Activated CD4-positive, CD25-positive, alpha-beta regulatory T cell treated with anti-CD3 and anti-CD28 coated beads, Interleukin-2, amount 50 U/mL, for 16 hours (primary cell): Measurements from ENCODE around the gene SLC27A1.
"Not testable (repeated sequence)": the region's sequence is repeated elsewhere in the genome, so short reads cannot be mapped to it uniquely, and the experiment has no call there.

Source experiments
- DNase-seq: peaks from one replicate; pipeline ENCODE4 v3.0.0-alpha.2; 2020; ENCODE audit warnings: low read depth, low spot score

SLC27A1 gene

DNA sequence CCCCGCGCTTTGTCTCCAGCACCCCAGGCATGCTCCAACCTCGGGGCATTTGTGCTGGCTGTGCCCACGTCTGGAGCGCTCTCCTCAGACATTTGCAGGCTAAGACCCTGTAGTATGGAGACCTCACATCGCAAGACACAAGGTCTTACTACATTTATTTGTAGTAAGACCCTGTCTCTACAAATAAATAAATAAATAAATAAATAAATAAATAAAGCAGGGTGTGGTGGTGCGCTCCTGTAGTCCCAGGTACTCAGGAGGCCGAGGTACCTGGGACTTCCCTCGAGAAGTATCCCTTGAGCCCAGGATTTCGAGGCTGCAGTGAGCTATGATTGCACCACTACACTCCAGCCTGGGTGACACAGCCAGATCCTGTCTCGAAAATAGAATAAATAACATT lies 14.2 kb upstream of the SLC27A1 start:
- no peak for DNase-seq

DNA sequence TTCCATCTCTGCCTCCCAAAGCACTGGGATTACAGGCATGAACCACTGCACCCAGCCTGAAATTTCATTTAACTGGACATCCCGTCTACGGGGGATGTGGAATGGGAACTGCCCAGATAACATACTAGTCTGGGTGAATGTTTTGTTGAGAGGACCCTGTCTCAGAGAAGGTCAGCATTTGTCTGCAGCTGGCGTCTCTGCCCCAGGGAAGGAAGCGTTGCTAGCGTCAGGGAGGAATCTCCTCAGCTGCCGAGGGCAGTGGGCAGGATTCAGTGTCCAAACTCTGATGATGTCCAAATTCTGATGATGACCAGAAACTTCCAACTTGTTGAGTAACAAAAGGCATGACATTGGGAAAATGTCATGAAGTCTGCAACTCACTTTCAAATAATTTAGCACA lies 12.7 kb upstream of the SLC27A1 start:
- DNase-seq: no peak

DNA sequence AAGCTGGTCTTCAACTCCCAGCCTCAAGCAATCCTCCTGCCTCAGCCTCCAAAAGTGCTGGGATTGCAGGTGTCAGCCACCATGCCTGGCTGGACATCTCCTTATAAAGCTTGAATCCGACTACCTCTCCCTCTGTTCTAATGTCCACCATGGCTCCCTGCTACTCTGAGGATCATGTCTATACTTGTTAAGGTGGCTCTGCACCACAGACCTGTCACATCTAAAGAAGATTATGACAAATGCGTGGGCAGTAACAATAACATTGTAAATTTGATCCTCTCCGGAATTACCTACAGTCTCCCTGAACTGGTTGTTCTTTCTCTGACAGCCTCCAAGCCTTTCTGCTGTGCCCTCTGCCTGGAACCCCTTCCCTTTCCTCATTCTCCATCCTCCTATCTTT lies 11.4 kb upstream of the SLC27A1 start:
- no peak for DNase-seq

DNA sequence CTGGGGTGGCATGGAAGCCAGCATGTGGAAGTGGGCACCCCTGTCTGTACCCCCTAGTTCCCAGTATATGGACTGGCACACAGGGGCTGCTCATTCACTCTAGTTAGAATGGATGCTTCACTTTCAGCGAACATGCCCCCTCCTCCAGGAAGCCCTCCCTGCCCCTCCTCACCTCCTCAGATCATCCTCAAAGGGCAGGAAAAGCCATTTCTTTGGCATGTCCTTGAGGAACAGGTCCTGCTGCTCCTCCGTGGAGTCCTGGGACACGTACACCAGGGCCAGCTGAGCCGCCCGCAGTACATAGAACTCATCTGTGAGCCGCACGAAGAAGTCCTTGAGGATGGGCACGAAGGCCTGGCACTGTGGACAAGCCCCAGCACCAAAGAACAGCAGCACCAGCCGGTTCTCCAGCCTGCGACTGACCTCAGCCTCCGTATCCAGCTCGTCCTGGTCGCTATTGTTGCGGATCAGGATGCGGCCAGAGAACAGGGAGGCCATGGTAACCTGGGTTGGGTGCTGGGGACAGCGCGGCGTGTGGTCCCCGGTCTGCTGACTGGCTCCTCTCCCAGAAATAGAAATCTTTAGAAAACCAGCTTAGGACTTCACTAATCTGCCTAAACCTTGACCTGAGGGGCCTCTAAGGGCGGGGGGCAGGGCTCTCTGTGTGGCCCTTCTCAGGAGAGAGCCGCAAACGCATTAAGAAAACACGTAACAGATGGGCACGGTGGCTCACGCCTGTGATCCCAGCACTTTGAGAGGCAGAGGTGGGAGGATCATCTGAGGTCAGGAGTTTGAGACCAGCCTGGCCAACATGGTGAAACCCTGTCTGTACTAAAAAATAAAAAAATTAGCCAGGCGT lies 9.7 kb upstream of the SLC27A1 start, which contains the start of gene NXNL1:
TSS of gene NXNL1 (minus strand) at position 555 of the 859 bp plus-strand sequence. CDS start at position 498, 57 bp downstream.
- no peak for DNase-seq

DNA sequence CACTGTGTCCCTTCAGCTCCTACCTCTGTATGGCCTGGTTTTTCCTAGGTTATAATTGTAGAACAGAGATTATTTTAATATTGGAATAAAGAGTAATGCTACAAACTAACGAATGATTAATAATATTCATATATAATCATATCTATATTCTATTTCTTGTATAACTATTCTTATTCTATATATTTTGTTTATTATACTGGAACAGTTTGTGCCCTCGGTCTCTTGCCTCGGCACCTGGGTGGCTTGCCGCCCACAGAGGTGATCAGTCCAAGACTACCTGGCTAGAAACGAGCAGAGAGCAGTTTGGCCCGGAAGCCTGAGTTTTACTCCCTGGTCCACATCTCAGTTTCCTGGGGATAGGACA lies 3.9 kb upstream of the SLC27A1 start:
- no peak for DNase-seq

DNA sequence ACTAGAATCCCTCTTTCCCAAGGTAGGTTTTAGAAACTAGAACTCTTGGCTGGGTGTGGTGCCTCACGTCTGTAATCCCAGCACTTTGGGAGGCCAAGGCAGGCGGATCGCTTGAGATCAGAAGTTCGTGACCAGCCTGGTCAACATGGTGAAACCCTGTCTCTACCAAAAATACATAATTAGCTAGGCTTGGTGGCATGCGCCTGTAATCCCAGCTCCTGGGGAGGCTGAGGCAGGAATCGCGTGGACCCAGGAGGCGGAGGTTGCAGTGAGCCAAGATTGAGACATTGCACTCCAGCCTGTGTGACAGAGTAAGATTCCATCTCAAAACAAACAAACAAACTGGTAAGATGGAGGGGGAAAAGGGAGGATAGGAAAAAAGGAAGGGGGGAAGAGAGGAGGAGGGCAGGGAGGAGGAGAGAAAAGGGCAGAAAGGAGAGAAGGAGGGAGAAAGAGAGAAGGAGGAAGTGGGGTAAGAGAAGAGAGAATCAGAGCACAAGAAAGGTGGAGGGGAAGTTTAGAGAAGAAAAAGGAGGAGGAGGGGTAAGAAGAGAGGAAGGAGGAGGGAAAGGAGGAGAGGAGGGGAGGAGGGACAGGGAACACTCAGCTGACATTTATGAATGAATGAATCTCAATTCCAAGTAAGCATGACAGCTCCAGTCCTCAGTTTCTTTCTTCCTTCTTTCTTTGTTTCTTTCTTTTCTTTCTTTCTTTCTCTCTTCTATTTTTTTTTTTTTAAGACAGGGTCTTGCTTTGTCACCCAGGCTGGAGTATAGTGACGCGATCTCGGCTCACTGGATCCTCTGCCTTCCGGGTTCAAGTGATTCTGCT lies 2.6 kb upstream of the SLC27A1 start:
- no peak for DNase-seq

DNA sequence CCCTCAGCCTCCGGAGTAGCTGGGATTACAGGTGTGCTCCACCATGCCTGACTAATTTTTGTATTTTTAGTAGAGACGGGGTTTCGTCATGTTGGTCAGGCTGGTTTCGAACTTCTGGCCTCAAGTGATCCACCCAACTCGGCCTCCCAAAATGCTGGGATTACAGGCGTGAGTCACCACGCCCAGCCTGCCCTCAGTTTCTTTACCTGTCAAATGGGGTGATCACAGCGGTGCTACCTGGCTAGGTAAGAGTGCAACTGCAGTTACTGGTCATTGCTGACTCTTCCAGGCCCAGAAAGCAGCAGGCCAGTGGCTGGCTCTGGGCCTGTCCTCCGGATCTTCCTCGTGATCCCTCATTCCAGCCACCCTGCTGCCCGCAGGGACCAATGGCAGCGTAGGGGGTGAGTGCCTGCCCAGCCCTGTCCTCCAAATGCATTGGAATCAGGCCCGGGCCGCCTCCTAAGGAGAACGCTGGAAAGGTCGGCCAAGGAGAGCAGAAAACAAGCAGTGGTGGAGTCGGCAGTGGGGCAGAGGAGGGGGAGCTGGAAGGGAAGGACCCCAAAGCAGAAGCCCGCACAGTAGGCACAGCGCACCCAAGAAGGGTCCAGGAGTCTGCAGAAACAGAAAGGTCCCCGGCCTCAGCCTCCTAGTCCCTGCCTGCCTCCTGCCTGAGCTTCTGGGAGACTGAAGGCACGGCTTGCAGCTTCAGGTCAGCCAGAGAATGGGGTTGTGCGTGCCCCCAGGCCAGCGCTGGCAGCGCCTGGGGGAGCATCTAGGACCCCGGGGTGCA lies 1.8 kb upstream of the SLC27A1 start:
- DNase-seq: no peak

DNA sequence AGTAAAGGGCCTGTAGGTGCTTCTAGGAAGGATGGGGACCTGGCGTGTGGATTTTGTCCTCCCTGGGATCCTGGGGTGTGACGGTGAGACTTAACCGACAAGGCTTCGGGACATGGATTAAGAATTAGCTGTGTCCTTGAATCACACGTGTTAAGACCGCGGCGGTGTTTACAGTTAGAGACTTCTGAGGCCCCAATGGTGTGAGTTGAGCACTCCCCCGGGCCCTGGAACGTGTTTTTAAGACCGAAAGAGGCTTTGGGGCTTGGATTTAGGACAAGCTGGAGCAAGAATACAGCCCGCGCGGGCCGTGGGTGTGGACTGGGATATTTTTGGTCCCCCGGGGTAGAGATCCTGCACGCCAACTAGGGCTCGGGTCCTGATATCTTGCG lies 1.2 kb upstream of the SLC27A1 start:
- DNase-seq: no peak

DNA sequence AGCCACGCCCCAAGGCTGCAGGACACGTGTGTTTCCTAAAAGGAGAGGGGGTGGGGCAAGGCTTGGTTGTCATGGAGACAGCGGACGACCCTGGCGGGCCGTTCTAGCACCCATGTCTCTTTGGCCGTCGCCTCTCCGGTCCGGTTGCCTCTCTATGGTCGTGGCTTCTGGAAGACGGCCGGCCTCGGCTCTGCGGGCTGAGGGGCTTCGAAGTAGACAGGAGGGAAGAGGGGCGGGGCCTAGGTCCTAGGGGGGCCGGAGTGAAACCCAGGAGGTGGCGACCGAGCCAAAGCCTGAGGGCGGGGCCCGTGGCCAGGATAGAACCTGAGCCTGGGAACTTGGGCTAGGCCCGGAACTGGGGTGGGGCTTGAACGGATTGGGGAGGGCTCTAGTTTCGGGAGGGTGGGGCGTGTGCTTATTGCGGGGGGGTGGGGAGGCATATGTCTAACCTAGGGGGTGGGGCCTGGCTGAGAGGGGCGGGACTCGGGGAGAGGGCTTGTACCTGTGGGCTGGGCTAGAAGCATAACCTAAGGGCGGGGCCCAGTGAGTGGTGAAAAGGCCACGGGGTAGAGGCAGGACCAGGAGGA lies 750 bp upstream of the SLC27A1 start:
- peak; percentile 79 for DNase-seq

DNA sequence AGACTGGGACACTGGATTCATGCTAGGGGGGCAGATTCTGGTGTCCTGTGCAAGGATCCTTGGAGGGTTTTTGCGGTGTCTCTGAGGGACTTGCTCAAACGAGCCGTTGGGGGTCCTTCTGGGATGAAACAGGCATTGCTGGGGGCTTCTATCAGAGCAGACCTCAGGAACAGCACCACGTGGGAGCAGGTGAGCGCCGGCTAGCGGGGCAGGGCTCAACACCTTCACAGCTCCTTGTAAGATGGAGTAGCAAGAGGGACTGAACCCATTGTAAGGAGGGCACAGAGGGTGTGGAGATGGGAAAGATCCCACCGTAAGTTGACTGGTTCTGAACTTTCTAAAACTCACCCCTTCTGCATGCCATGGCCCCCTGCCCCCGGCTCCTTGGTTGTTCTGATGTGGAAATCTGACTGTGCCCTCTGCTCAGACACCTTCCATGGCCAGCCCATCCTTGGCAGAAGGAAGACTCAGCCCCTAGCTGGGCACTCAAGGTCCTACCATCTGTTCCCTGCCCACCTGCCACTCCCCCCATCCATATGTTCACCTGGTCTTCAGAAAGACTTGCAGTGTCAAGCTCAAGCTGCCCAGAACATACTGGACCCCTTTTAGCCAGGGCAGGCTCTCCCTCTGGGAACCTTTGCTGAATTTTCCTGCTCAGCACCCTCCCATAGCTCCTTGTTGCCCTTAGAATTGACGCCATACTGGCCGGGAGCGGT lies 1.2 kb downstream of the SLC27A1 start:
- no peak for DNase-seq

DNA sequence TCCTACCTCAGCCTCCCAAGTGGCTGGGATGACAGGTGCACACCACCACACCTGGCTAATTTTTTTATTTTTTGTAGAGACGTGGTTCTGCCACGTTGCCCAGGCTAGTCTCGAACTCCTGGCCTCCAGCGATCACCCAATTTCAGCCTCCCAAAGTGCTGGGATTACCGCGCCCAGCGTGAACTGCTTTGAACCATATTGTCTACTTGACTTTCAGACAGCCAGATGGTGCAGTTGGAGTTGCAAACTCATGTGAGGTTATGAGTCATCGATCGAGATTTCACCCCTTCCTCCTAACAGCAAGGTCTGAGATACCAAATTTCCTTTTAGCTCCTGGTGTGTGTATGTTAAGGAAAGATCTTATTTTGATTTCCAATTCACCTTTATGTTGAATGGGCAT lies 2.7 kb downstream of the SLC27A1 start:
- DNase-seq: no peak

DNA sequence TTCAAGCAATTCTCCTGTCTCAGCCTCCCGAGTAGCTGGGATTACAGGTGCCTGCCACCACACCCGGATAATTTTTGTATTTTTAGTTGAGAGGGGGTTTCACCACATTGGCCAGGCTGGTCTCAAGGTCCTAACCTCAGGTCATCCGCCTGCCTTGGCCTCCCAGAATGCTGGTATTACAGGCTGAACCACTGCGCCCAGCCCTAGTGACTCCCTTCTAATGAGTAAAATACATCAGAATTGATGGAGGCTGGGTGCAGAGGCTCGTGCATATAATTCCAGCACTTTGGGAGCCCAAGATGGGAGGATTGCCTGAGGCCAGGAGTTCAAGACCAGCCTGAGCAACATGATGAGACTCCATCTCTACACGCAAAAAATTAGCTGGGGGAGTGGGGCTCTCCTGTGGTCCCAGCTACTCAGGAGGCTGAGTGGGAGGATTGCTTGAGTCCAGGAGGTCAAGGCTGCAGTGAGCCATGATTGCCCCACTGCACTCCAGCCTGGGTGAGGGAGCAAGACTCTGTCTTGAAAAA lies 4.8 kb downstream of the SLC27A1 start:
- not testable (repeated sequence) for DNase-seq

DNA sequence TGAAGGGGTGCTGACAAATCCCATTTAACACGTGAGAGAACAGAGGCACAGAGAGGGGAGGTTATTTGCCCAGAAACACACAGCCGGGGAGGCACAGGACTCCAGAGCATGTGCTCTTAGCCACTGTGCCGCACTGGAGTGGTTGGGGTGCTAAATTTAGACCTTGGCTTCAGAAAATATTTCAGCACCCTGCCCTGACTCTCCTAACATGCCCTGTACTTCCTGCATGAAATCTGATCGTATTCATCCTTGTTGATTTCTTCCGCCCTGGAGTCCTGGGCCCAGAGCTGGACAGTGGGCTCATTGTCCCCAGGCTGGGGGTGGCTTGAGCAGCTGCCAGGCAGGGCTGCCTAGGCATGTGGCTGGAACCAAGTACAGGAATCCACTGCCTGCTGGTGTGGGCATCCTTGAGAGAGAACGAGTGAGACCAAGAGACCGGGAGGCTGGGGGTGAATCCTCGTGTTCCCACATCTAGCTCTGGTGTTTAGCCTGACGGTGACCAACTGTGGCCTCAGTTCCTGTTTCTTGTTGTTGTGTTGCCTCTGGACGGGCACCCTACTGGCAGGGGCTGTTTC lies 5.3 kb downstream of the SLC27A1 start:
- DNase-seq: no peak

DNA sequence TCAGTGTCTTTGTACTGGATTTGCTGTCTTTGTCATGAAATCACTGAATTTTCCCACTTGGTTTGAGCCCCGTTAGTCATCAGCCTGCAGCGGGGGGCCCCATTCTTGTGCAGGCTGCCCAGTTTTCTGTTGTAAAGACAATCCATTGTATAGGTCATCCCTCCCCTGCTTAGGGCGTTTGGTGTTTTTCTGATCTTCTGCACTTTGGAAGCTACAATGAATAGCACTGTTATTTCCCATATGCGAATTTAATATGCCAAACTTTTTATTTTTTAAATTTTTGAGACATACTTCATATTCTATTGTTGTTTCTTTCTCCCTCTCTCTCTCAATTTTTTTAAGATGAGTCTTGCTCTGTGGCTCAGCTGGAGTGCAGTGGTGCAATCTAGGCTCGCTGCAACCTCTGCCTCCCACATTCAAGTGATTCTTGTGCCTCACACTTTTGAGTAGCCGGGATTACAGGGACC lies 9.0 kb downstream of the SLC27A1 start:
- no peak for DNase-seq

DNA sequence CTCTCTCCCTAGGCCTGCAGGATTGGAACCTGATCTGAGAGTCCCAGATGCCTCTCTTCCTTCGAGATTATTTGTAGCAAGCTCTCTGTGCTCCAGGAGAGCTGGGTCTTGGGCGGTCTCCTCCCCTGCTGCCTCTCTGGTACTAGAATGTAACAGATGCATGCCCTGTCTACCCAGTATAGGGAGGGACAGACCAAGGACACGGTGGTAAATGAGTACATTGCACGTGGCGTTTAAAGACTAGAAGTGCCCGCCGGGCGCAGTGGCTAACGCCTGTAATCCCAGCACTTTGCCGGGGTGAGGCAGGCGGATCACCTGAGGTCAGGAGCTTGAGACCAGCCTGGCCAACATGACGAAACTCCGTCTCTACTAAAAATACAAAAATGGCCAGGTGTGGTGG lies 11.7 kb downstream of the SLC27A1 start:
- no peak for DNase-seq

DNA sequence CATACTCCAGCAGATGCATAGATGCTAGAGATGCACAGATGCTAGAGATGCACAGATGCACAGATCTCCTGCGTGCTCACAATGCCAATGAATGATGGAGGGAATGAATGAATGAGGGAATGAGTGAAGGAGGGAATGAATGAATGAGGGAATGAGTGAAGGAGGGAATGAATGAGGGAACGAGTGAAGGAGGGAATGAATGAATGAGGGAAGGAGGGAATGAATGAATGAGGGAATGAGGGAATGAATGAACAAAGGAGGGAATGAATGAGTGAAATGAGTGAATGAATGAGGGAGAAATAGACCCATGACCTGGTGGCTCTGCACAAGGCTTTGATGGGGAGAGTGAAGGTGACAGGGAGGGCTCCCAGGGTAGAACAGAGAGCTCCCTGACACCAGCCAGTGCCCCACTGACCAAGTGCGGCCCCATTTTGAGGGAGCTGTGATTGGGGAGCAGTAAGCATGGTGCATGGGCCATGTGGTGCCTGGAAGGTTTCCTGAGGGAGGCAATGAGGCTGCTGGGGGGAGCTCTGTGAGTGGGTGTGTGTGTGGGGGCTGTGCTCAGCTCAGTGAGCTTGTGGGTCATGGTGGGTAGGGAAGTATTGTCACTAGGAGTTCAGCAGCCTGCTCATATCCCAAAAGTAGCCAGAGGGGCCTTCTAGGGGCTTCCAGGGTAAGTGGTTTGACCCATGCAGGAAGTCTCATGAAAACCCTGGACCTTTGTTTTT lies 12.7 kb downstream of the SLC27A1 start:
- DNase-seq: no peak

DNA sequence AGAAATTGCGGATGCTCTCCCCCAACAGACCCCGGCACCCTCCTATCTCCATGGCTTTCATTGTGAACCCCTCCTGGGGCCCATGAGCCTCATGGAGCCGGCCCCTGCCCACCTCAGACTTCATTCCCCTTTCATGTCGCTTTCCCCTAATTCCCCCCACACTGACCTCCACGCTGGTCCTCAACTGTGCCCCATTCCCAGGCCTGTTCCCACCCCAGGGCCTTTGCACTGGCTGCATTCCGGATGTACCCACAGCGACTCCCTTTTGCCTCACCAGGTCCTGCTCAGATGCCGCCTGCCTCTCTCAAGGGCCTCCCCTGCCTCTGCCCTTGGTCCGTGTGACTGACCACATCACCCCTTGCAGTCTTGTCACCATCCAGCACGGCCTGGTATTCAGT lies 13.3 kb downstream of the SLC27A1 start:
- DNase-seq: no peak

DNA sequence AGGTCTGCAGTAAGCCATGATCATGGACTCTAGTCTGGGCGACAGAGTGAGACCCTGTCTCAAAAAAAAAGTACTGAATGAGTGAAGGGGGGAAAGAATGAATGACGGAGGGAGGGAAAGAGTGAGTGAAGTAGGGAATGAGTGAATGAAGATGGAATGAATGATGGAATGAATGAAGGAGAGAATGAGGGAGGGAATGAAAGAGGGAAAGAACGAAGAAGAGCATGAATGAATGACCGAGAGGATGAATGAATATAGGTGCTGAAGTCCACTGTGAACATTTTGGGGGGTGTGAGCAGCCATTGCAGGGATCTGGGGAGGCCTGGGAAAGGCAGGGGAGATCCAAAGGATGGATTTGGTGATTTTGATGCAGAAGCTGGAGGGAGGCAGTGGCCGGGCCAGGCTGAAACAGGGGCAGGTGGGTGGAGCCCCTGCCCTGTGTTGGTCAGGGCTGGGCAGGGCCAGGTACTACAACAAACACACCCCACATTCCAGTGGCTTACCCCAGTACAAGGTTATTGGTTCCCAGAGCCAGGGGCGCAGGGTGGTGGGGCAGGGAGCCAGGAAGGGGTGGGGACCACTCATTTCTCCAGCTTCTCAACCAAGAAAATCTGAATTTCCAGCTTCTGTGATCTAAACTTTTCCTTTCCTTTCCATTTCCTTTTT lies 14.3 kb downstream of the SLC27A1 start:
- no peak for DNase-seq
